Pancreas (tissue), 10 donors: ENCODE results near the gene RBM41. TPM values are rescaled to one million over a fixed set of nuclear protein-coding genes. Genes with fewer than 3 reads are reported as not detected.
A peak's percentile ranks its signal among the peaks of the same experiment; 100 is the strongest.
"Not testable (repeated sequence)": the region's sequence is repeated elsewhere in the genome, so short reads cannot be mapped to it uniquely, and the experiment has no call there.

Source experiments
- ATAC-seq, 4 donors: fragments of 200-7000 bp; cut with Tn5 transposase; one replicate each; pipeline versions ENCODE4 v1.8.0 to v1.9.1; 2020; ENCODE audit warnings: mild to moderate bottlenecking in 4 of 4, moderate library complexity in 4 of 4
- DNase-seq, 6 donors: peaks; one replicate each; pipeline ENCODE4 v3.0.0-alpha.2; 2020
- FAIRE-seq: peaks from 2 replicates; lab custom pipeline; 2012; peaks lifted over from hg19 to GRCh38; lab: Jason Lieb, UNC
- H3K27ac ChIP-seq, 4 donors: fragments of 200-600 bp; sonication (generic); 1 replicate in 3 of 4; 2 replicates in 1 of 4; pipeline versions ENCODE4 v1.5.0 to v1.8.0; 2020
- H3K27me3 ChIP-seq, 4 donors: fragments of 200-600 bp; one replicate each; pipeline ENCODE4 v1.8.0; 2021
- H3K36me3 ChIP-seq, 3 donors: fragments of 200-600 bp; sonication (generic) in 1 of 3; one replicate each; pipeline versions ENCODE4 v1.5.0 to v1.8.0; 2020 to 2021
- H3K4me1 ChIP-seq, 3 donors: fragments of 200-600 bp; one replicate each; pipeline ENCODE4 v1.8.0; 2021
- H3K4me3 ChIP-seq, 4 donors: fragments of 200-600 bp; sonication (generic) in 2 of 4; one replicate each; pipeline versions ENCODE4 v1.5.0 to v1.8.0; 2020 to 2021
- H3K9me3 ChIP-seq, 4 donors: fragments of 200-600 bp; one replicate each; pipeline ENCODE4 v1.8.0; 2021
- CTCF ChIP-seq, 4 donors: fragments of 200-600 bp; sonication (generic) in 3 of 4; IDR thresholded peaks; one replicate each; pipeline versions ENCODE4 v1.5.0 to v1.8.0; 2021; ENCODE audit warnings: antibody characterized with exemption in 4 of 4
- WGBS, 2 donors: extraction: QIAGEN DNeasy Blood & Tissue Kit; methylation state at CpG; one replicate each; pipeline ENCODE4 v1.1.7; 2013; 5-methylcytosine and 5-hydroxymethylcytosine counted together
- intact Hi-C, 3 donors: fragments of 100-400 bp; cut with DNase I; formaldehyde crosslinking; loops; one replicate each; pipeline versions ENCODE4 v1.11.1 to v1.14.2; 2022
- polyA plus RNA-seq, 2 donors: library from polyadenylated mRNA; stranded (reverse); fragments of 200-250 nt; gene quantifications; one replicate each; pipeline ENCODE4 v1.2.3, GENCODE V29; 2013
- total RNA-seq, 6 donors: library from RNA; stranded (reverse); fragmentation: NEBNext Ultra II Directional in 4 of 6; extraction: Animal tissue kit (Norgen Biotek cat#: 25700) in 4 of 6; gene quantifications; one replicate each; pipeline versions ENCODE4 v1.2.1 to v1.2.4, GENCODE V29; 2021 to 2023
- donor health status: healthy with polysubstance abuse.
- donor health status: DM: no; HTN: no; CAD: no; lungs with moderate emphysema.
- donor health status: DM: no; HTN: no; CAD: no.
- donor health status: control.
- donor health status: control.
- donor health status: Bipolar disorder and iron deficiency.
- donor health status: DM: yes; HTN: yes; CAD: no.
- donor health status: DM: no; HTN: no; CAD: no.
- donor health status: DM: no; HTN: no; CAD: no.
- donor health status: DM: yes; HTN: yes; CAD: no.

RBM41 gene
- 10 to 100 TPM in 1 of 6 donors, 1 to 10 TPM in 5; 4.1 to 11.7 (median 7.9) TPM for total RNA-seq
- 1 to 10 TPM; 3.7 to 6.0 TPM for polyA plus RNA-seq

GRCh38 chrX:107118322-107119147, at the start of gene RBM41:
Gene RBM41 (minus strand): TSS chrX:107118822. CDS start chrX:107118773, 49 bp downstream.
- H3K27ac ChIP-seq = peak within 1 kb of the TSS in 2 of 4 donors; percentile 48 to 70
- H3K4me1 ChIP-seq = peaks cover 0 to 5% (median 0%) of the 10 kb centered on the region in 3 donors
- H3K27me3 ChIP-seq = peaks cover 0 to 6% (median 2%) of the 10 kb centered on the region in 4 donors
- H3K9me3 ChIP-seq = no peaks in the 10 kb centered on the region
- ATAC-seq (peak; percentile 99), FAIRE-seq (peak; percentile 98), DNase-seq (peak; percentile 58 to 81 (median 74))
- H3K4me3 ChIP-seq = peak within 1 kb of the TSS; percentile 42 to 57 (median 46)
- 0 to 27% methylated on average over 37 of the region's 37 CpGs for WGBS, 2 donors
- intact Hi-C loops = no loop called here
- peaks cover 0 to 9% (median 0%) of the 10 kb centered on the region in 3 donors for H3K36me3 ChIP-seq
- no peak for TF ChIP-seq CTCF (IDR thresholded peaks at IDR 0.05)

- DNase-seq (no peak), FAIRE-seq (no peak), ATAC-seq (no peak)
- Histone ChIP-seq H3K27me3 (no peaks in the 10 kb centered on the region), H3K4me3 (no peak overlapping the region), H3K36me3 (no peaks in the 10 kb centered on the region), H3K9me3 (no peaks in the 10 kb centered on the region), H3K4me1 (no peaks in the 10 kb centered on the region), H3K27ac (no peak overlapping the region)
- TF ChIP-seq CTCF (IDR thresholded peaks at IDR 0.05) = no peak
- intact Hi-C loops = no loop called here
Measured at GRCh38 chrX:107168257-107168656, 49.6 kb upstream of the RBM41 start.

GRCh38 chrX:107167163-107167921, 48.7 kb upstream of the RBM41 start:
- no peaks in the 10 kb centered on the region for H3K36me3 ChIP-seq
- no peak for DNase-seq
- FAIRE-seq = peak; percentile 51

GRCh38 chrX:107157618-107158017, 39.0 kb upstream of the RBM41 start:
- ATAC-seq, H3K27ac ChIP-seq, H3K9me3 ChIP-seq, intact Hi-C loops, H3K4me1 ChIP-seq, FAIRE-seq, H3K27me3 ChIP-seq, H3K4me3 ChIP-seq, H3K36me3 ChIP-seq, DNase-seq: not testable (repeated sequence)
- WGBS, 2 donors = 83 to 96% methylated on average over 4 of the region's 4 CpGs

More at GRCh38 chrX:107167163-107167921, 48.7 kb upstream of the RBM41 start:
- Histone ChIP-seq H3K27ac (no peak overlapping the region), H3K9me3 (no peaks in the 10 kb centered on the region), H3K4me3 (no peak overlapping the region), H3K27me3 (no peaks in the 10 kb centered on the region), H3K4me1 (no peaks in the 10 kb centered on the region)
- TF ChIP-seq CTCF (IDR thresholded peaks at IDR 0.05) = no peak
- no peak for ATAC-seq
- 82 to 88% methylated on average over 3 of the region's 3 CpGs for WGBS, 2 donors
- intact Hi-C loops = no loop called here

- H3K9me3 ChIP-seq, ATAC-seq, H3K4me1 ChIP-seq, H3K27ac ChIP-seq, FAIRE-seq, DNase-seq, H3K36me3 ChIP-seq, H3K27me3 ChIP-seq, intact Hi-C loops: not testable (repeated sequence)
- H3K4me3 ChIP-seq = peak overlapping the region in 1 of 4 donors; percentile 19
- WGBS, 2 donors = 24 to 44% methylated on average over 23 to 29 of the region's 32 CpGs
Measured at GRCh38 chrX:107155621-107156430, 37.2 kb upstream of the RBM41 start.
